Measurements from ENCODE around the gene VILL. TPM values are rescaled to one million over a fixed set of nuclear protein-coding genes. Genes with fewer than 3 reads are reported as not detected.

The VILL gene
- total RNA-seq = 12.4 TPM

- H3K27me3 ChIP-seq (ENCODE audit: insufficient read depth, low read length) = no peaks in the 10 kb centered on the region
- H3K9me3 ChIP-seq (ENCODE audit: low read depth, low read length) = no peaks in the 10 kb centered on the region
- peaks cover 39% of the 10 kb centered on the region for H3K4me1 ChIP-seq (ENCODE audit: insufficient read depth, low read length)
- no peak within 1 kb of the TSS for H3K4me3 ChIP-seq (ENCODE audit: low read length)
These were observed at the start of gene VILL for GRCh38 chr3:37990527-37990926. Gene VILL (plus strand): TSS chr3:37990786. CDS start chr3:37993673, 2,887 bp downstream.

GRCh38 chr3:37941608-37942508 lies 48.7 kb upstream of the VILL start:
- Histone ChIP-seq H3K4me3 (ENCODE audit: low read length) (no peak overlapping the region), H3K9me3 (ENCODE audit: low read depth, low read length) (no peaks in the 10 kb centered on the region), H3K4me1 (ENCODE audit: insufficient read depth, low read length) (peaks cover 6% of the 10 kb centered on the region), H3K27me3 (ENCODE audit: insufficient read depth, low read length) (no peaks in the 10 kb centered on the region)

- Histone ChIP-seq H3K4me3 (ENCODE audit: low read length) (no peak overlapping the region), H3K9me3 (ENCODE audit: low read depth, low read length) (no peaks in the 10 kb centered on the region), H3K27me3 (ENCODE audit: insufficient read depth, low read length) (no peaks in the 10 kb centered on the region)
These were observed 47.9 kb upstream of the VILL start for GRCh38 chr3:37942646-37943045.

GRCh38 chr3:37943126-37943525 lies 47.5 kb upstream of the VILL start:
- Histone ChIP-seq H3K27me3 (ENCODE audit: insufficient read depth, low read length) (no peaks in the 10 kb centered on the region), H3K4me1 (ENCODE audit: insufficient read depth, low read length) (peaks cover 6% of the 10 kb centered on the region), H3K4me3 (ENCODE audit: low read length) (no peak overlapping the region), H3K9me3 (ENCODE audit: low read depth, low read length) (no peaks in the 10 kb centered on the region)

More at GRCh38 chr3:37942646-37943045, 47.9 kb upstream of the VILL start:
- H3K4me1 ChIP-seq (ENCODE audit: insufficient read depth, low read length) = peaks cover 6% of the 10 kb centered on the region

- H3K9me3 ChIP-seq (ENCODE audit: low read depth, low read length) = no peaks in the 10 kb centered on the region
These were observed 46.8 kb upstream of the VILL start for GRCh38 chr3:37943631-37944314.

GRCh38 chr3:37944391-37944842 lies 46.2 kb upstream of the VILL start:
- no peaks in the 10 kb centered on the region for H3K9me3 ChIP-seq (ENCODE audit: low read depth, low read length)
- H3K4me3 ChIP-seq (ENCODE audit: low read length) = no peak overlapping the region
- no peaks in the 10 kb centered on the region for H3K27me3 ChIP-seq (ENCODE audit: insufficient read depth, low read length)
- H3K4me1 ChIP-seq (ENCODE audit: insufficient read depth, low read length) = peaks cover 6% of the 10 kb centered on the region

More at GRCh38 chr3:37943631-37944314, 46.8 kb upstream of the VILL start:
- Histone ChIP-seq H3K27me3 (ENCODE audit: insufficient read depth, low read length) (no peaks in the 10 kb centered on the region), H3K4me3 (ENCODE audit: low read length) (no peak overlapping the region), H3K4me1 (ENCODE audit: insufficient read depth, low read length) (peaks cover 6% of the 10 kb centered on the region)

- Histone ChIP-seq H3K27me3 (ENCODE audit: insufficient read depth, low read length) (no peaks in the 10 kb centered on the region), H3K4me1 (ENCODE audit: insufficient read depth, low read length) (peaks cover 6% of the 10 kb centered on the region), H3K4me3 (ENCODE audit: low read length) (no peak overlapping the region), H3K9me3 (ENCODE audit: low read depth, low read length) (no peaks in the 10 kb centered on the region)
These were observed 45.3 kb upstream of the VILL start for GRCh38 chr3:37945156-37945806.

GRCh38 chr3:37945807-37946530 lies 44.6 kb upstream of the VILL start:
- Histone ChIP-seq H3K4me1 (ENCODE audit: insufficient read depth, low read length) (peaks cover 6% of the 10 kb centered on the region), H3K27me3 (ENCODE audit: insufficient read depth, low read length) (no peaks in the 10 kb centered on the region), H3K9me3 (ENCODE audit: low read depth, low read length) (no peaks in the 10 kb centered on the region), H3K4me3 (ENCODE audit: low read length) (no peak overlapping the region)

GRCh38 chr3:37946531-37946889 lies 44.1 kb upstream of the VILL start:
- H3K4me3 ChIP-seq (ENCODE audit: low read length) = no peak overlapping the region
- no peaks in the 10 kb centered on the region for H3K9me3 ChIP-seq (ENCODE audit: low read depth, low read length)
- H3K27me3 ChIP-seq (ENCODE audit: insufficient read depth, low read length) = no peaks in the 10 kb centered on the region
- H3K4me1 ChIP-seq (ENCODE audit: insufficient read depth, low read length) = peaks cover 6% of the 10 kb centered on the region

GRCh38 chr3:37949866-37950265 lies 40.7 kb upstream of the VILL start:
- H3K9me3 ChIP-seq (ENCODE audit: low read depth, low read length) = no peaks in the 10 kb centered on the region
- no peaks in the 10 kb centered on the region for H3K27me3 ChIP-seq (ENCODE audit: insufficient read depth, low read length)
- H3K4me3 ChIP-seq (ENCODE audit: low read length) = no peak overlapping the region
- H3K4me1 ChIP-seq (ENCODE audit: insufficient read depth, low read length) = peaks cover 6% of the 10 kb centered on the region

- peaks cover 26% of the 10 kb centered on the region for H3K4me1 ChIP-seq (ENCODE audit: insufficient read depth, low read length)
- H3K4me3 ChIP-seq (ENCODE audit: low read length) = no peak overlapping the region
- no peaks in the 10 kb centered on the region for H3K9me3 ChIP-seq (ENCODE audit: low read depth, low read length)
- no peaks in the 10 kb centered on the region for H3K27me3 ChIP-seq (ENCODE audit: insufficient read depth, low read length)
These were observed 38.0 kb upstream of the VILL start for GRCh38 chr3:37952564-37952963.

- Histone ChIP-seq H3K27me3 (ENCODE audit: insufficient read depth, low read length) (no peaks in the 10 kb centered on the region), H3K4me1 (ENCODE audit: insufficient read depth, low read length) (peaks cover 28% of the 10 kb centered on the region), H3K9me3 (ENCODE audit: low read depth, low read length) (no peaks in the 10 kb centered on the region), H3K4me3 (ENCODE audit: low read length) (no peak overlapping the region)
These were observed 37.4 kb upstream of the VILL start for GRCh38 chr3:37953226-37953625.

- H3K4me3 ChIP-seq (ENCODE audit: low read length) = no peak overlapping the region
These were observed 36.7 kb upstream of the VILL start for GRCh38 chr3:37953707-37954394.

GRCh38 chr3:37954881-37955280 lies 35.7 kb upstream of the VILL start:
- Histone ChIP-seq H3K9me3 (ENCODE audit: low read depth, low read length) (no peaks in the 10 kb centered on the region), H3K4me1 (ENCODE audit: insufficient read depth, low read length) (peaks cover 28% of the 10 kb centered on the region), H3K27me3 (ENCODE audit: insufficient read depth, low read length) (no peaks in the 10 kb centered on the region), H3K4me3 (ENCODE audit: low read length) (no peak overlapping the region)

More at GRCh38 chr3:37953707-37954394, 36.7 kb upstream of the VILL start:
- no peaks in the 10 kb centered on the region for H3K27me3 ChIP-seq (ENCODE audit: insufficient read depth, low read length)
- H3K9me3 ChIP-seq (ENCODE audit: low read depth, low read length) = no peaks in the 10 kb centered on the region
- peaks cover 28% of the 10 kb centered on the region for H3K4me1 ChIP-seq (ENCODE audit: insufficient read depth, low read length)

Data from mononuclear cell (primary cell).